Measurements from ENCODE around the gene PER3. TPM values are rescaled to one million over a fixed set of nuclear protein-coding genes. Genes with fewer than 3 reads are reported as not detected.

The PER3 gene
- total and polyA plus RNA-seq, 9 of the 15 experiments (the other 6 are each of a cell fraction or from before 2014, with no cell fraction given), result 11.9 to 22.5 (median 14.6) TPM

DNA sequence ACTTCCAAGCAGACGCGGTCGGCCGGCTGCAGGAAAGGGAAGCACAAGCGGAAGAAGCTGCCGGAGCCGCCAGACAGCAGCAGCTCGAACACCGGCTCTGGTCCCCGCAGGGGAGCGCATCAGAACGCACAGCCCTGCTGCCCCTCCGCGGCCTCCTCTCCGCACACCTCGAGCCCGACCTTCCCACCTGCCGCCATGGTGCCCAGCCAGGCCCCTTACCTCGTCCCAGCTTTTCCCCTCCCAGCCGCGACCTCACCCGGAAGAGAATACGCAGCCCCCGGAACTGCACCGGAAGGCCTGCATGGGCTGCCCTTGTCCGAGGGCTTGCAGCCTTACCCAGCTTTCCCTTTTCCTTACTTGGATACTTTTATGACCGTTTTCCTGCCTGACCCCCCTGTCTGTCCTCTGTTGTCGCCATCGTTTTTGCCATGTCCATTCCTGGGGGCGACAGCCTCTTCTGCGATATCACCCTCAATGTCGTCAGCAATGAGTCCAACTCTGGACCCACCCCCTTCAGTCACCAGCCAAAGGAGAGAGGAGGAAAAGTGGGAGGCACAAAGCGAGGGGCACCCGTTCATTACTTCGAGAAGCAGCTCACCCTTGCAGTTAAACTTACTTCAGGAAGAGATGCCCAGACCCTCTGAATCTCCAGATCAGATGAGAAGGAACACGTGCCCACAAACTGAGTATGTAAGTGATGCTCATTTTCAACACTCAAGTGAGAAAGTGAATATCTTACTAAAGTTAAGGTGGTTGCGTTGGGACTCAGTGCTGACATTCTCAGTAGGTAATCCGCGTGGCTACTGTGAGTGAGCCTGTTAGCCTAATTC, 43.2 kb downstream of the PER3 start (continued):
- no peak for TF ChIP-seq THRA (IDR thresholded peaks at IDR 0.05)
- no peak for TF ChIP-seq ZNF79 (CRISPR knock-in tag; IDR thresholded peaks at IDR 0.05; ENCODE audit: low read depth)
- no peak for TF ChIP-seq MIER1 (IDR thresholded peaks at IDR 0.05; ENCODE audit: low read depth)
- peak; percentile 37 to 70; a peak in 3 of 4 replicates for TF ChIP-seq MNT (conservative IDR thresholded peaks at IDR 0.05)
- TF ChIP-seq ARHGAP35 (IDR thresholded peaks at IDR 0.05; ENCODE audit: partially characterized antibody), result no peak
- TF ChIP-seq TAL1 (IDR thresholded peaks at IDR 0.05), result no peak
- peak; percentile 51; the same call in 1 of the 2 replicates for TF ChIP-seq BCOR (IDR thresholded peaks at IDR 0.05)
- no peak for TF ChIP-seq RAD21 (CRISPR knock-in tag; conservative IDR thresholded peaks at IDR 0.05 in 1 of 2, IDR thresholded peaks at IDR 0.05 in 1 of 2)
- TF ChIP-seq PHTF2 (CRISPR knock-in tag; IDR thresholded peaks at IDR 0.05), result no peak
- TF ChIP-seq NFIX (CRISPR knock-in tag; IDR thresholded peaks at IDR 0.05; ENCODE audit: low read depth), result no peak
- TF ChIP-seq ZNF639 (CRISPR knock-in tag; conservative IDR thresholded peaks at IDR 0.05 in 1 of 2, IDR thresholded peaks at IDR 0.05 in 1 of 2), result peak in 1 of 2 experiments; percentile 77; a peak in 2 of 4 replicates
- peak; percentile 43; the same call in 1 of the 2 replicates for TF ChIP-seq ZNF511 (CRISPR knock-in tag; IDR thresholded peaks at IDR 0.05)
- no peak for TF ChIP-seq EZH2 (IDR thresholded peaks at IDR 0.05; ENCODE audit: borderline replicate concordance, low read depth, low read length)
- peak; percentile 62; the same call in 1 of the 2 replicates for TF ChIP-seq ZNF592 (IDR thresholded peaks at IDR 0.05)
- no peak for TF ChIP-seq ELK3 (CRISPR knock-in tag; IDR thresholded peaks at IDR 0.05)

Data from K562 (cell line).